Tibial artery (tissue), 4 donors: ENCODE measurements around the gene ERI3.
A peak's percentile ranks its signal among the peaks of the same experiment; 100 is the strongest.

Experiments used
- DNase-seq, 2 donors: peaks; one replicate each; pipeline ENCODE4 v3.0.0-alpha.2; 2019
- H3K27ac ChIP-seq, 2 donors: fragments of 200-600 bp; sonication (generic) in 1 of 2; 1 replicate in 1 of 2; 2 replicates in 1 of 2; pipeline ENCODE4 v1.5.1; 2018 to 2019; ENCODE audit warnings: mild to moderate bottlenecking in 1 of 2
- H3K27me3 ChIP-seq, 2 donors: fragments of 200-600 bp; sonication (generic) in 1 of 2; one replicate each; pipeline versions ENCODE4 v1.5.1 to v1.6.0; 2016 to 2019
- H3K36me3 ChIP-seq, 3 donors: fragments of 200-600 bp; sonication (generic) in 2 of 3; one replicate each; pipeline ENCODE4 v1.5.1; 2016 to 2019; ENCODE audit warnings: mild to moderate bottlenecking in 2 of 3
- H3K4me1 ChIP-seq, 4 donors: fragments of 200-600 bp; sonication (generic) in 2 of 4; 1 replicate in 3 of 4; 2 replicates in 1 of 4; pipeline ENCODE4 v1.5.1; 2016 to 2019
- H3K4me3 ChIP-seq, 2 donors: fragments of 200-600 bp; sonication (generic) in 1 of 2; 1 replicate in 1 of 2; 2 replicates in 1 of 2; pipeline ENCODE4 v1.5.1; 2018 to 2019; ENCODE audit warnings: mild to moderate bottlenecking in 2 of 2
- H3K9me3 ChIP-seq, 3 donors: fragments of 200-600 bp; sonication (generic) in 1 of 3; one replicate each; pipeline ENCODE4 v1.5.1; 2016 to 2019
- CTCF ChIP-seq, 2 experiments: fragments of 200-600 bp in 1 of 2; fragments of 450-650 bp in 1 of 2; IDR thresholded peaks; one replicate each; pipeline ENCODE4 v1.5.1; 2017 to 2019; ENCODE audit warnings: antibody characterized with exemption in 2 of 2, mild to moderate bottlenecking in 1 of 2, moderate library complexity in 1 of 2
- intact Hi-C: fragments of 100-400 bp; cut with DNase I; formaldehyde crosslinking; loops from one replicate; pipeline ENCODE4 v1.15.0; 2023; ENCODE audit warnings: low total_unique reads

The ERI3 gene

GRCh38 chr1:44328671-44329416, 26.2 kb downstream of the ERI3 start:
- no peak for DNase-seq

GRCh38 chr1:44327679-44328491, 27.2 kb downstream of the ERI3 start:
- H3K27ac ChIP-seq: peak overlapping the region; percentile 46 to 66
- no peak overlapping the region for H3K4me3 ChIP-seq
- H3K9me3 ChIP-seq: no peaks in the 10 kb centered on the region
- DNase-seq: peak; percentile 92 to 95
- peaks cover 1 to 11% (median 6%) of the 10 kb centered on the region in 3 donors for H3K36me3 ChIP-seq
- peaks cover 0 to 26% (median 21%) of the 10 kb centered on the region in 4 donors for H3K4me1 ChIP-seq
- no peaks in the 10 kb centered on the region for H3K27me3 ChIP-seq
- TF ChIP-seq CTCF (IDR thresholded peaks at IDR 0.05): no peak
- intact Hi-C loops: no loop called here

More at GRCh38 chr1:44328671-44329416, 26.2 kb downstream of the ERI3 start:
- Histone ChIP-seq H3K9me3 (no peaks in the 10 kb centered on the region), H3K36me3 (peaks cover 0 to 12% (median 12%) of the 10 kb centered on the region in 3 donors), H3K27me3 (no peaks in the 10 kb centered on the region), H3K4me3 (no peak overlapping the region), H3K4me1 (peaks cover 0 to 26% (median 21%) of the 10 kb centered on the region in 4 donors), H3K27ac (peak overlapping the region; percentile 34 to 66)
- intact Hi-C loops: no loop called here
- no peak for TF ChIP-seq CTCF (IDR thresholded peaks at IDR 0.05)

DNA sequence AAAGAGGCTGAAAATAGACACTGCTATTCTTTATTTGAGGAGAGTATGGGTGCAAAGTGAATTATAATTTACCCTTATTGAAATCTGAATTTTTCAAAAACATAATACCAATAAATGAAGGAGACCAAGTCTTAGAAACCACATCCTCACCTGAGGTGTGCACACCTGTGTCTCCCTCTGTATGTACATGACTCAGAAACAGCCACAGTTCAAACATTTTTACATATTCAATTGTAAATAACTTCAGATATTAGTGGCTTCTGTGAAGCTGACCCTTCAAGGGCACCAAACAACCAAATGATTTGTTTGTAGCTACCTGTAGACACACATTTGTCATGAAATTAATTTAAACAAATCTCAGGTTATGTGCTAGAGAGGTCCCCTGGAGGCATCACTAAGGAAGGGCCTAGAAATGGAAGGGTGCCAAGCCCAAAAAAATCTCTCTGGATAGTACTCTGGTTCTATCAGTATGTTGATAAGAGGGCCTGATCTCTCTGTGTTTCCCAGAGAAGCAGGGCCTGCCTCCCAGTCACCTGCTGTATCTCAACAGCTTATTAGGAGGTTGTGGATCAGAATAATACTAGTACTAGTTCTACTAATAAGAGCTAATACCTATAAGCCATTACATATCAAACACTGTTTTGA, 28.1 kb downstream of the ERI3 start:
- intact Hi-C loops: no loop called here

DNA sequence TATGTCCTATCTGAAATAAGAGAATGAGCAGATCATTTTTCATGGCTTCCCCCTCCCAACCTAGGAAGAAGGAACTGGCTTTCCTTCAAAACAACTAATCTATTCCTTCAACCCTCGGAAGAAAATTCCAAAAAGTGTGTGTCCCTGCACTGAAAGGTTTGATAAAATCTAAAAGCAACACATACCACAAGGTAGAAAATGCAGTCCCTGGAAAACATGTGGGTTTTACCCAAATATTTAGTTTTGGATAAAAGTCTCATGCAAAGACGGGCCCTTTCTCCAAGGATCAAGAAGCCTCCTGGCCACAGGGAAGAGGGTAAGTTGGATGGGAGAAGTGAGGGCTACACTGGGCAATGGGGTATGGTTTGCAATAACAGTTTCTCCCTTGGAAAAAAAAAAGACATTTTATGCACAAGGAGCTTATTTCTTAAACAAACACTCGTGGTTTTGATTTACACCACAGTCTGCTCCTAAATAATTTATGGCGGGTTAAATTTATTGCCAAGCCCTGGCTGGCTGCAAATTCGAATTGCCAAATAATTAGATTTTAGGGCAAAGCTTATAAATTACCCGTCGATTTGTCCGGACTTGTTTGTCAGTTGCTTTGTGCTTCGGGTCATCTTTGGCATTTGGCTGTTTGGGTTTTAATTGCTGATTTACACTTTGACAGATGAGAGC, 28.9 kb downstream of the ERI3 start:
- Histone ChIP-seq H3K4me1 (peaks cover 0 to 26% (median 21%) of the 10 kb centered on the region in 4 donors), H3K27me3 (no peaks in the 10 kb centered on the region), H3K27ac (no peak overlapping the region), H3K4me3 (no peak overlapping the region), H3K9me3 (no peaks in the 10 kb centered on the region), H3K36me3 (peaks cover 1 to 9% (median 3%) of the 10 kb centered on the region in 3 donors)
- intact Hi-C loops: no loop called here
- DNase-seq: no peak
- no peak for TF ChIP-seq CTCF (IDR thresholded peaks at IDR 0.05)

More for the DNA sequence above, 28.1 kb downstream of the ERI3 start:
- H3K4me3 ChIP-seq: no peak overlapping the region
- DNase-seq: no peak
- no peaks in the 10 kb centered on the region for H3K9me3 ChIP-seq
- H3K36me3 ChIP-seq: peaks cover 3 to 8% (median 3%) of the 10 kb centered on the region in 3 donors
- peak overlapping the region; percentile 46 to 64 for H3K27ac ChIP-seq
- peaks cover 0 to 26% (median 21%) of the 10 kb centered on the region in 4 donors for H3K4me1 ChIP-seq
- TF ChIP-seq CTCF (IDR thresholded peaks at IDR 0.05): no peak
- no peaks in the 10 kb centered on the region for H3K27me3 ChIP-seq

- Histone ChIP-seq H3K27ac (no peak overlapping the region), H3K27me3 (no peaks in the 10 kb centered on the region), H3K9me3 (no peaks in the 10 kb centered on the region), H3K36me3 (peaks cover 6 to 23% (median 13%) of the 10 kb centered on the region in 3 donors), H3K4me3 (no peak overlapping the region), H3K4me1 (peaks cover 0 to 23% (median 18%) of the 10 kb centered on the region in 4 donors)
- intact Hi-C loops: no loop called here
- no peak for DNase-seq
- TF ChIP-seq CTCF (IDR thresholded peaks at IDR 0.05): no peak
Observed at GRCh38 chr1:44323947-44324346, 31.1 kb downstream of the ERI3 start.
